Ishikawa (cell line): Measurements from ENCODE around the gene DHRS7C.

Source experiments
- CEBPB ChIP-seq: IDR thresholded peaks from 2 replicates; pipeline ENCODE4 v1.6.1; 2012
- CREB1 ChIP-seq: IDR thresholded peaks from 2 replicates; pipeline ENCODE4 v1.6.1; 2012; ENCODE audit warnings: low read depth
- EGR1 ChIP-seq: IDR thresholded peaks from 2 replicates; pipeline ENCODE4 v1.6.1; 2012
- EP300 ChIP-seq: IDR thresholded peaks from 2 replicates; pipeline ENCODE4 v1.6.1; 2012; ENCODE audit warnings: borderline replicate concordance
- FOXM1 ChIP-seq: IDR thresholded peaks from 2 replicates; pipeline ENCODE4 v1.6.1; 2012; ENCODE audit warnings: low read depth, borderline replicate concordance
- MAX ChIP-seq: IDR thresholded peaks from 2 replicates; pipeline ENCODE4 v1.6.1; 2012
- NFIC ChIP-seq: IDR thresholded peaks from 2 replicates; pipeline ENCODE4 v1.6.1; 2012
- RAD21 ChIP-seq: IDR thresholded peaks from 2 replicates; pipeline ENCODE4 v1.6.1; 2012; ENCODE audit warnings: low read depth
- TAF1 ChIP-seq: IDR thresholded peaks from 2 replicates; pipeline ENCODE4 v1.6.1; 2012; ENCODE audit warnings: low read depth, mild to moderate bottlenecking
- TCF12 ChIP-seq: IDR thresholded peaks from 2 replicates; pipeline ENCODE4 v1.6.1; 2012; ENCODE audit warnings: low read depth
- TEAD4 ChIP-seq: IDR thresholded peaks from 2 replicates; pipeline ENCODE4 v1.6.1; 2012
- USF1 ChIP-seq: IDR thresholded peaks from 2 replicates; pipeline ENCODE4 v1.6.1; 2012
- YY1 ChIP-seq: IDR thresholded peaks from 2 replicates; pipeline ENCODE4 v1.6.1; 2012; ENCODE audit warnings: low read depth
- ZBTB7A ChIP-seq: IDR thresholded peaks from 2 replicates; pipeline ENCODE4 v1.6.1; 2012; ENCODE audit warnings: low read depth
- TF ChIP-seq, protein P1 (sequence below): IDR thresholded peaks from 2 replicates; pipeline ENCODE4 v1.6.1; 2012; ENCODE audit warnings: low read depth, mild to moderate bottlenecking

Gene DHRS7C

GRCh38 chr17:9802294-9802693 is 10.9 kb upstream of the DHRS7C start:
- TF ChIP-seq YY1 (no peak), ZBTB7A (no peak), EGR1 (no peak), NFIC (no peak), TEAD4 (no peak), RAD21 (no peak), MAX (no peak), USF1 (no peak), CEBPB (no peak), FOXM1 (no peak), CREB1 (no peak)
- TF ChIP-seq, protein P1, sequence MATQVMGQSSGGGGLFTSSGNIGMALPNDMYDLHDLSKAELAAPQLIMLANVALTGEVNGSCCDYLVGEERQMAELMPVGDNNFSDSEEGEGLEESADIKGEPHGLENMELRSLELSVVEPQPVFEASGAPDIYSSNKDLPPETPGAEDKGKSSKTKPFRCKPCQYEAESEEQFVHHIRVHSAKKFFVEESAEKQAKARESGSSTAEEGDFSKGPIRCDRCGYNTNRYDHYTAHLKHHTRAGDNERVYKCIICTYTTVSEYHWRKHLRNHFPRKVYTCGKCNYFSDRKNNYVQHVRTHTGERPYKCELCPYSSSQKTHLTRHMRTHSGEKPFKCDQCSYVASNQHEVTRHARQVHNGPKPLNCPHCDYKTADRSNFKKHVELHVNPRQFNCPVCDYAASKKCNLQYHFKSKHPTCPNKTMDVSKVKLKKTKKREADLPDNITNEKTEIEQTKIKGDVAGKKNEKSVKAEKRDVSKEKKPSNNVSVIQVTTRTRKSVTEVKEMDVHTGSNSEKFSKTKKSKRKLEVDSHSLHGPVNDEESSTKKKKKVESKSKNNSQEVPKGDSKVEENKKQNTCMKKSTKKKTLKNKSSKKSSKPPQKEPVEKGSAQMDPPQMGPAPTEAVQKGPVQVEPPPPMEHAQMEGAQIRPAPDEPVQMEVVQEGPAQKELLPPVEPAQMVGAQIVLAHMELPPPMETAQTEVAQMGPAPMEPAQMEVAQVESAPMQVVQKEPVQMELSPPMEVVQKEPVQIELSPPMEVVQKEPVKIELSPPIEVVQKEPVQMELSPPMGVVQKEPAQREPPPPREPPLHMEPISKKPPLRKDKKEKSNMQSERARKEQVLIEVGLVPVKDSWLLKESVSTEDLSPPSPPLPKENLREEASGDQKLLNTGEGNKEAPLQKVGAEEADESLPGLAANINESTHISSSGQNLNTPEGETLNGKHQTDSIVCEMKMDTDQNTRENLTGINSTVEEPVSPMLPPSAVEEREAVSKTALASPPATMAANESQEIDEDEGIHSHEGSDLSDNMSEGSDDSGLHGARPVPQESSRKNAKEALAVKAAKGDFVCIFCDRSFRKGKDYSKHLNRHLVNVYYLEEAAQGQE = no peak

GRCh38 chr17:9801505-9801904 is 10.1 kb upstream of the DHRS7C start:
- TF ChIP-seq MAX (no peak), EP300 (no peak), USF1 (no peak), RAD21 (no peak)

GRCh38 chr17:9798724-9799123 is 7.3 kb upstream of the DHRS7C start:
- no peak for TF ChIP-seq EP300
- TF ChIP-seq, protein P1 = no peak
- no peak for TF ChIP-seq ZBTB7A
- no peak for TF ChIP-seq EGR1
- no peak for TF ChIP-seq TCF12
- no peak for TF ChIP-seq USF1
- TF ChIP-seq RAD21 = no peak
- no peak for TF ChIP-seq NFIC
- no peak for TF ChIP-seq TAF1
- no peak for TF ChIP-seq TEAD4
- no peak for TF ChIP-seq FOXM1
- no peak for TF ChIP-seq CREB1
- TF ChIP-seq YY1 = no peak
- no peak for TF ChIP-seq CEBPB
- no peak for TF ChIP-seq MAX

GRCh38 chr17:9798008-9798407 is 6.6 kb upstream of the DHRS7C start:
- no peak for TF ChIP-seq EP300
- TF ChIP-seq EGR1 = no peak
- no peak for TF ChIP-seq YY1
- no peak for TF ChIP-seq NFIC
- no peak for TF ChIP-seq MAX
- TF ChIP-seq CEBPB = no peak
- no peak for TF ChIP-seq FOXM1

DNA sequence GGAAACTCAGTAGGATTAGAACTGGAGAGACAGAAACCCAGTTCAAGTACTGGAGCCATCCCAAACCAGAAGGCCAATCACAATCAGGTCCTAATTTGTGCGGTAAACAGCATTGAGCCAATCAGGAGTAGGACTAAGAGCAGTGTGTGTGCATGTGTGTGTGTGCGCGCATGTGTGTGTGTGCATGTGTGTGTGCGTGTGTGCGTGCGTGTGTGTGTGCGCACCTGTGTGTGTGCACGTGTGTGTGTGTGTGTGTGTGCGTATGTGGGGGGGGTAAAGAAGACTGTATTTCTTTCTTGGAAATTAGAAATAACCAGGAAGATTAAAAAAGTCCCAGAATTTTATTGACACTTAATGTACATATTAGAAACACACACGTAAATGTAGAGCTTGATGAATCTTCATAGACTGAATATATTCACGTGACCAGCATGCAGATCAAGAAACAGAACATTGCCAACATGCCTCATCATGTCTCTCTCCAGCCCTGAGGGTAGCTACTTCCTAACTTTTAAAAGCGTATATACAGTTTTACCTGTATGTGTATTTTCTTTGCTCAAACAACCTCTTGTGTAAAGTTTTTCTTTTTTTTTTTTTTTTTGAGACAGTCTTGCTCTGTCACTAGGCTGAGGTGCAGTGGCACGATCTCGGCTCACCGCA is 919 bp upstream of the DHRS7C start:
- TF ChIP-seq EP300 (no peak), ZBTB7A (no peak), TEAD4 (no peak), MAX (no peak), RAD21 (no peak), NFIC (no peak), TAF1 (no peak), TCF12 (no peak), EGR1 (no peak), CEBPB (no peak), USF1 (no peak), YY1 (no peak), CREB1 (no peak), FOXM1 (no peak)
- TF ChIP-seq, protein P1 = no peak
